GM19438 (cell line): ENCODE measurements around the gene DNAJC8.
A peak's percentile ranks its signal among the peaks of the same experiment; 100 is the strongest.

ENCODE experiments used
- ATAC-seq: cut with Tn5 transposase; IDR thresholded peaks from one replicate; pipeline ENCODE4 v1.9.1; 2021; ENCODE audit warnings: low read depth; ENCODE audit not compliant: unreplicated experiment

Gene DNAJC8

GRCh38 chr1:28256197-28256827 lies 23.5 kb upstream of the DNAJC8 start:
- ATAC-seq: no peak

- no peak for ATAC-seq
Observed at GRCh38 chr1:28249866-28250295, 17.1 kb upstream of the DNAJC8 start.

GRCh38 chr1:28249013-28249865 lies 16.4 kb upstream of the DNAJC8 start:
- no peak for ATAC-seq

- no peak for ATAC-seq
Observed at GRCh38 chr1:28248273-28249012, 15.6 kb upstream of the DNAJC8 start.

GRCh38 chr1:28247612-28248272 lies 14.9 kb upstream of the DNAJC8 start:
- ATAC-seq: no peak

- ATAC-seq: no peak
Observed at GRCh38 chr1:28246427-28246832, 13.6 kb upstream of the DNAJC8 start.

GRCh38 chr1:28244549-28245251 lies 11.9 kb upstream of the DNAJC8 start:
- ATAC-seq: no peak

GRCh38 chr1:28243685-28244311 lies 11.0 kb upstream of the DNAJC8 start:
- no peak for ATAC-seq

- ATAC-seq: no peak
Observed at GRCh38 chr1:28241638-28242241, 8.9 kb upstream of the DNAJC8 start.

GRCh38 chr1:28240024-28240423 lies 7.2 kb upstream of the DNAJC8 start:
- no peak for ATAC-seq

- no peak for ATAC-seq
Observed at GRCh38 chr1:28239004-28239403, 6.2 kb upstream of the DNAJC8 start.

- ATAC-seq: no peak
Observed at GRCh38 chr1:28236656-28237322, 4.0 kb upstream of the DNAJC8 start.

- peak; percentile 80 for ATAC-seq
Observed at GRCh38 chr1:28235755-28236655, 3.2 kb upstream of the DNAJC8 start, which contains the start of gene ATP5IF1. TSS of gene ATP5IF1 (plus strand) at chr1:28236124. CDS start at chr1:28236184, 60 bp downstream.

GRCh38 chr1:28233264-28233606 lies 406 bp upstream of the DNAJC8 start:
- ATAC-seq: no peak

- no peak for ATAC-seq
Observed at GRCh38 chr1:28229996-28230395, 2.8 kb downstream of the DNAJC8 start.

- ATAC-seq: no peak
Observed at GRCh38 chr1:28229089-28229488, 3.7 kb downstream of the DNAJC8 start.

- no peak for ATAC-seq
Observed at GRCh38 chr1:28213315-28213714, 19.5 kb downstream of the DNAJC8 start.

- no peak for ATAC-seq
Observed at GRCh38 chr1:28209700-28210099, 23.1 kb downstream of the DNAJC8 start.
